Stimulated activated CD8-positive, alpha-beta memory T cell treated with anti-CD3 and anti-CD28 coated beads, Interleukin-15, amount 100 ng/mL, for 4 hours (primary cell): ENCODE results near the gene FGD3.

Experiments
- DNase-seq, 2 donors: peaks; one replicate each; pipeline ENCODE4 v3.0.0-alpha.2; 2020; ENCODE audit warnings: low read depth in 2 of 2

Gene FGD3

DNA sequence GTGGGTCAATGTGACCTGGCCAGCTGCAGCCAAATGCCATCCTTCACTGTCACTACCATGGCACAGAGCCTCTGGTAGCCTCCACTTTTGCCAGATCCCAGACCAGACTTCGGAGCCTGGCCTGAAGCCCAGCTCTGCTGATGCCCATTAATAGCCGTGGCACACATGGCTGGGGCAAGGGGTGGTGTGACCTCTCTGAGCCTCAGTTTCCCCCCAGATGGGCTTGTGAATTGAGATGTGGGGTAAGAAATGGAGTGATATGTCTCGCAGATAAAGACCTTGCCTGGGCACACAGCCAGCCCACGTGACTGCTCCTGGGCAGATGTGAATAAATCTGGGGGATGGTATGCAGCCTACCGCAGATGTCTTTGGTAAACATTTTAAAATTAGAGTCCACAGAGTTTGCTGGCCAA is 125.1 kb downstream of the FGD3 start:
- no peak for DNase-seq

DNA sequence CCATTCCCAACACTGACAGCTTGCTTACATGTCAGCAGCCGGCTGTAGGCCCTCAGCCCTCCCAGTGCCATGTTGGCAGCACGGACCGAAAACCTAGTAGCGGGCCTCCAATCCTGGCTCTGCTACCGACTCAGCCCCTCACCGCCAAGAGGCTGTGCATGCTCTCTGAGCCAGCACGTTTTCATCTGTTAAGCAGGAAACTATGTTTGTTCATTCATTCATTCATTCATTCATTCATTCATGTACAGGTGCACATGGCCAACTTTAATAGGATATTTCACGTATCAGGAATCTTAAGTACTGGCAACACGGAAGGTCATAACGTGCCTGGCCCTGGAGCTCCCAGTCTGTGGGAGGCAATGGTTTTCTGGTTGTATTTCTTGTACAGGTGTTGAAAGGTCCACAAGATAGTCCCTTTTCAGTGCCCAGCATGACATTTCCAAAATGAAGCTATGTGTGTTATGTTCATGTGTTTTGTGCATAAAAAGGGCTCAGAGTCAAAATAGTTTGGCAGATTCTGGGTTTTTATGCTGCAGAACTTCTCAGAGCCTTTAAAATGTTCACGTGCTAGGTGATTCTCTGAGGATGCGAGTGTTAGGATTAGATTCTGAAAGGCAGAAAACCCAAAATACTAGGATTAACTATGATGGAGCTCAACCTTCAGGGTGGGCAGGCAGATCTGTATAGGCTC is 128.9 kb downstream of the FGD3 start:
- no peak for DNase-seq

DNA sequence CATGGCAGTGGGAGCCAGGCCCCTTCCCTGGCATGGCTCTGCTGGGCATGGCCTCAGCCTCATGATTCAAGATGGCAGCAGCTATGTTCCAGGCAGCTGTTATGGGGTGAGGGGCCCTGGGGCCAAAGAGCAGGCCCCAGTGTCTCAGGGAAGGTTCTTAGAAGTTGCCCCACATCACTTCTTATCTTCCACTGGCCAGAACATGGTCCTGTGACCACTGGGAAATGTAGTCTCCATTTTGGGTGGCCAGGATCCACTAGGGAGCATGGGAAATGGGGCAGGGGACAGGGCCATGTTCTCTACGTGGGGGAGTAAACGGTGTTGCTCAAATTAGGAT is 129.4 kb downstream of the FGD3 start:
- no peak for DNase-seq

DNA sequence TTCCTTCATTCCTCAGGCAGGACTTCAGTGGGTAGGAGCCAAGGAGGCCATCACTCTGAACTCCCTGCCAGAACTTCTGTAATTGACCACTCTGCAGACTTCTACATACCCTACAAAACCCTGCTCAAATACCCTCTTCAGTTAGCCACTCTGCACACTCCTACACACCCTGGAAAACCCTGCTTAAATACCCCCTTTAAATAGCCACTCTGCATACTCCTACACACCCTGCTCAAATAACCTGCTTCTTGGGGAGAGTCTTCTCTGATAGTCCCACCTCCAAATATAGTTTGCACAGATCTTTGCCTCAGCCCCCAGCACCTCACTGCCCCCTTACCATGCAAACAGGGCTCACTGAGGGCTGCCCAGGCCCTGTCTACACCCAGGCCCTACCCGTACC is 130.0 kb downstream of the FGD3 start:
- no peak for DNase-seq

DNA sequence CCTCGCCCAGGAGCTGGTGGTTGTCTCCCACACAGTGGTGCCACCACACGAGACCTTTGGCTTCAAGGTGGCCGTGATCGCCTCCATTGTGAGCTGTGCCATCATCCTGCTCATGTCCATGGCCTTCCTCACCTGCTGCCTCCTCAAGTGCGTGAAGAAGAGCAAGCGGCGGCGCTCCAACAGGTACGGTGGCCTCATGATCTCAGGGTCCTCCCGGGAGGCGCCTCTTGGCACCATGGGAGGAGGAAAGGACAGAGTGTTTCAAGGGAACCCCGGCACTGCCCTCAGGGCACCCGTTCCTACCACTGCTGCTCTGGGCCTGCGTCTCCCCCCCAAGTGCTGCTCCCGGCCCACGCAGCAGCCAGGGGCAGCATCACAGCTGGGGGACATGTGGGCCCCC is 130.5 kb downstream of the FGD3 start:
- DNase-seq, result no peak

DNA sequence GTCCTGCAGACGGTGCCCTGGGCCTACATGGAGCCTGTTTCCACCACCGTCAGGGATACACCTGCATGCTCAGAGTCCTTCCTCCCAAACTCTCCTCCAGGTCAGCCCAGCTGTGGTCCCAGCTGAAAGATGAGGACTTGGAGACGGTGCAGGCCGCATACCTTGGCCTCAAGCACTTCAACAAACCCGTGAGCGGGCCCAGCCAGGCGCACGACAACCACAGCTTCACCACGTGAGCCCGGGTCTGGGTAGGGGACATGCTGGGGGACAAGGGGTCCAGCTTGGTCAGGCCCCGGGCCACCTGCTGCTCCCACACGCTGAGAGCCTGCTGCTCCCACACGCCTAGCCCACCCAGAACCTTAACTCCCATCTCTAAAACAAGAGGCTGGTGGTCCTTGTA is 132.0 kb downstream of the FGD3 start:
- DNase-seq, result no peak

DNA sequence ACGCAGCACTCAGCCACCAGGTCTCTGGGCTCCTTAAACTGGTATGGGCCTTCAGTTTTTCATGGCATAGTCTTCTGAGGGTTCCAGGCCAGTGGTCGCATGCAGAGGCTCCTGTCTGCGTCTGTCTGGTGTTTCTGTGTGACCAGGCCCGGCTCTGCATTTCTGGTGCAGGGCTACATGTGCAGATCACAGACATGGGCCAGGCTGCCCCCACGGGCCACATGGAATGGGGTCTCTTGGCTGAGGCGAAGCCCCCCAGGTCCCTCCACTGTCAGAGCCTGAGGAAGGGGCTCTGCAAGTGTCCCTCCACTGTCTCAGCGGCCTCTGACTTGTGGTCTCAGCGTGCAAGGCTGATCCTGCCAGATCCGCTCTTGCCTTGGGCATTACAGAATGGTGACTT is 133.1 kb downstream of the FGD3 start:
- DNase-seq, result no peak

DNA sequence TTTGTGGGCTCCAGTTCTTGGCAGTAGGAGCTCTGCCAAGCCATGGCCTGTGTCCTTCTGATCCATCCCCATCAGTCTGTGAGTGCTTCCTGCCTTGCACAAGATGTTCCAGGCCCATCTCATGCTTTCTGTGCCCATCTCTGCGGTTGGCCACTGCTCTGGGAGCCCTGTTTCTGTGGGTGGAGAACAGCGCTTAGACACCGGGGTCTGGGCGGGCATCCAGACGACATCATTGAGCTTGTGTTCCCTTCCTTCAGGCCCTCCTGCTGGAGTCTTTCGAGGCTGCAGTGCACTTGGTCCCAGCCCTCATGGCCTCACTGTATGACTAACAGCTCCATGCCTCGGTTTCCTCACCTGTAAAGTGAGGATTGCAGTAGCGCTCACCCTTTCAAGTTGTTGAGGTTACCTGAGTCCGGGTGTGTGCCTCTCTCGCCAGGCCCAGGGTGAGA is 133.8 kb downstream of the FGD3 start:
- DNase-seq, result no peak

DNA sequence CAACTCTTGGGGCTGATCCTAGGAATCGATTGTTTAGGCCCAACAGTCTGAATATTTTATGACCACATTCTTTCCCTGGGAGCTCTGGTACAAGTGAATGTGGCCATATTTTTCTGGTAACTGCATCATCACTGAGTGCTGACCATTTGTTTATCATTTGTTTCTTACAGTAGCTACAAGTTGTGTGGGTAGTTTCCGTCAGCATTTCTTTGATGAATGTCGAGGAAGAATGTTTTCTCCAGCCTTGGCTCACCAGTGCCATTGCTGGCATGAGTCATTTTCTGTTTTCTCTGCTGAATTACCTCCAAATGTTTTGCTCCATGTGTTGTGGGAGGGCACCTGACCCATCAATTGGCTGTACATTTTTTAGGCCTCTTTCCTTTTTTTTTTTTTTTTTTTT is 134.6 kb downstream of the FGD3 start:
- no peak for DNase-seq

DNA sequence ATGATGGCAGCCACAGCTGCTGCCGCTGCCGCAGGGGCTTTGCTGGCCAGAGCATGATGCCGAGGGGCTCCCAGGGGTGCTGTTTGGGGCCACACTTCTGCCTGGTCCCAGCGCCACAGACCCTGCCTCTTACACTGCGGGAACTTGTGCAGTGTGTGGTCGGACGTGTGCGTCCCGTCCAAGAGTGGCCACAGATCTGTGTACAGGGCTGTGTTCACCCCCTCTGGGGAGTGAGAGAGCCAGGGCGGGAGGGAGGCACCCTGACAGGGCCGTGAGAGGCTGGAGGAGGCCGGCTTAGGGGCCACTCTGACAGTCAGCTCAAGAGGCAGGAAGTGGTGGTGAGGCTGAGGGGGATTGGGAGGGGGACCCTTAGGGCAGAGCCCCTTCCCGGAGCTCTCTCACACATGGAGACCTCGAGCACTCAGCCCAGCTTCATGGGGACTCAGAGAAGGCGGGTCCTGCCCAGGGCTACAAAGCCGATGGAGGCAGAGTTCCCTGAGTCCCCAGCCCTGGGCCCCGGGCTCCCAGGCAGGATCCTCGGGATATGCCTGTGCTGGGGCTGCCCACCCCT is 135.6 kb downstream of the FGD3 start:
- no peak for DNase-seq

DNA sequence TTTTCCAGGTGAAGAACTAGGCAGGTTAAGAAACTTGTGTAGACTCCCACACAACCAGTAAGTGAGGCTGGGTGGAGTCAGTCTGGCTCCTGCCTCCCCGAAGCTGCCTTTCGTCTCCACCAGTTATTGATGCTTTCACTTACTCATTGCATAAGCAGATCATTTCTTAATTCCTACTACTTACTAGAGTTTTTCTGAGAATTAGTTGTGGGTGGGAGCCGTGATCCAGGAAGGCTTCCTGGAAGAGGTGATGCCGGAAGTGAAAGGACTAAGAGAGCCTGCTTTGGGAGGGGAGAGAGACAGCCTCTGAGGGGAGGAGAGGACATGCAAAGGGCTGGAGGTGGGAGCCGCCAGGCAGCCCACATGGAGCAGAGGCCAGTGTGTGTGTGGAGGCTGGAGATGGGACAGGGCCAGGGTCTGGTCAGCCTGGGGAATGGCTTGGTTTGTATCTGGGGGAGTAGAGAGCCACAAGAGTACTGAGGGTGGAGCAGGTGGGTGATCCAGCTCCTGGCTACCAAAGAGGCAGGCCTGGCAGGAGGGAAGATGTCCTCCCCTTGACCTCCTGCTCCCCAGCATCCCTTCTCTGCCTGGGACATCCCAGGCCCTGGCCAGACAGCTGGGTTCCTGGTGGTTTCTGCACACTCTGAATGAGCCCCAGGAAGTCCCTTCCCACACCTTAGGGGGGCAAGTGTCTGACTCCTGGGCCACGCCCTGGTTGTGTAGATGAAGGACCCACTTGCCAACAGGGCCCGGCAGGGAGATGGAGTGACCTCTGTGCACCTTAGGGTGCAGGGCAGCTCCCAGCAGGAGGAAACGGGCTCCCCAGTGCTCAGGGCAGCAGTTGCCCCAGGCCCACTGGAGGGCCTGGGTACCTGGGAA is 136.5 kb downstream of the FGD3 start:
- DNase-seq, result no peak

DNA sequence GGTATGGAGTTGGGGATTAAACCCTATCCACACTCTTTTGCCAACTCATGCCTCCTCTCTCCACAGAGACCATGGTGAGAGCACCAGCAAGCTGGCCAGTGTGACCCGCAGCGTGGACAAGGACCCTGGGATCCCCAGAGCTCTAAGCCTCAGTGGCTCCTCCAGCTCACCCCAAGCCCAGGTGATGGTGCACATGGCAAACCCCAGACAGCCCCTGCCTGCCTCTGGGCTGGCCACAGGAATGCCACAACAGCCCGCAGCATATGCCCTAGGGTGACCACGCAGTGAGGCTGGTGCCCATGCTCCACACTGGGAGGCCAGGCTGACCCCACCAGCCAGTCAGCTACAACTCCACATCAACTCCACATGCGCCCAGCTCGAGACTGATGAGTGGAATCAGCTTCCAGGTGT is 137.2 kb downstream of the FGD3 start:
- no peak for DNase-seq

DNA sequence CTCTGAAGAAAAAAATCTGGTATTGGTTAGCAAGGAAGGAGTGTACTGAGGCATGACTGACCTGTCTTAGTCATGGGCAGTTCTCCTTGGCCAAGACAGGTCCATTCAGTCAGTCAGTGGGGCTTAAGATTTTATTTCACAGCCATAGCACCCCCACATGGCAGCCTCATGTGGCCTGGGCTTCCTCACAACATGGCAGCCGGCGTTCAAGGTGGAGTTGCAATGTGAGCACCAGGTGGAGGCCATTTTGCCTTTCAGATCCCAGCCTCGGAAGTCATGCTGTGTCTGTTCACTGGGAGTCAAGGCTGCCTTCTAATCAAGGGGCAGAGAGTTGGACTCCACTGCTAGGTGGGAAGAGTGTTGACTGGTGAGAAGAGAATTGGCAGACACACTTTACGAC is 138.4 kb downstream of the FGD3 start:
- no peak for DNase-seq
